Prostate gland (tissue), 2 donors: Measurements from ENCODE around the gene CIRBP. TPM values are rescaled to one million over a fixed set of nuclear protein-coding genes. Genes with fewer than 3 reads are reported as not detected.
A peak's percentile ranks its signal among the peaks of the same experiment; 100 is the strongest.

Experiments used
- DNase-seq: peaks from one replicate; pipeline ENCODE4 v3.0.0-alpha.2; 2019; ENCODE audit warnings: low spot score
- H3K27ac ChIP-seq, 2 donors: fragments of 200-600 bp; sonication (generic); 2 replicates each; pipeline ENCODE4 v1.5.1; 2017 to 2019
- H3K27me3 ChIP-seq: fragments of 200-600 bp; sonication (generic); replicated peaks from 2 replicates; pipeline ENCODE4 v1.5.1; 2019; ENCODE audit not compliant: insufficient read depth
- H3K36me3 ChIP-seq, 2 donors: fragments of 200-600 bp; sonication (generic); 1 replicate in 1 of 2; 2 replicates in 1 of 2; pipeline versions ENCODE4 v1.5.1 to v1.8.1; 2017 to 2019
- H3K4me1 ChIP-seq: fragments of 200-600 bp; sonication (generic); replicated peaks from 2 replicates; pipeline ENCODE4 v1.5.1; 2019
- H3K4me3 ChIP-seq, 2 donors: fragments of 200-600 bp; sonication (generic); 2 replicates each; pipeline ENCODE4 v1.5.1; 2017 to 2019
- H3K9me3 ChIP-seq: fragments of 200-600 bp; sonication (generic); 2 replicates; pipeline ENCODE4 v1.5.1; 2017
- POLR2A ChIP-seq: fragments of 450-650 bp; IDR thresholded peaks from one replicate; pipeline ENCODE4 v1.6.1; 2016; ENCODE audit warnings: antibody characterized with exemption, mild to moderate bottlenecking
- POLR2AphosphoS5 ChIP-seq: sonication (generic); formaldehyde crosslinking; IDR thresholded peaks from one replicate; pipeline ENCODE4 v1.6.1; 2017; ENCODE audit warnings: antibody characterized with exemption
- whole genome bisulfite sequencing: methylation state at CpG from one replicate; pipeline ENCODE4 v1.1.5; 2018; 5-methylcytosine and 5-hydroxymethylcytosine counted together
- intact Hi-C: fragments of 100-400 bp; cut with DNase I; formaldehyde crosslinking; loops from one replicate; pipeline ENCODE4 v1.14.2; 2022
- total RNA-seq, 2 donors: library from RNA; depleted of rRNA; stranded (reverse); fragments of >200 nt; gene quantifications; one replicate each; pipeline ENCODE4 v1.1.0, GENCODE V29; 2016
- TF ChIP-seq, protein P1 (sequence below), 4 experiments: fragments of 200-600 bp in 2 of 4; fragments of 450-650 bp in 2 of 4; sonication (generic) in 2 of 4; IDR thresholded peaks; 1 replicate in 3 of 4; 2 replicates in 1 of 4; pipeline ENCODE4 v1.5.1; 2016 to 2019; ENCODE audit warnings: antibody characterized with exemption in 4 of 4, mild to moderate bottlenecking in 2 of 4, moderate library complexity in 2 of 4

Gene CIRBP
- total RNA-seq, 2 donors from 2014 or later: 753 to 863 TPM

DNA sequence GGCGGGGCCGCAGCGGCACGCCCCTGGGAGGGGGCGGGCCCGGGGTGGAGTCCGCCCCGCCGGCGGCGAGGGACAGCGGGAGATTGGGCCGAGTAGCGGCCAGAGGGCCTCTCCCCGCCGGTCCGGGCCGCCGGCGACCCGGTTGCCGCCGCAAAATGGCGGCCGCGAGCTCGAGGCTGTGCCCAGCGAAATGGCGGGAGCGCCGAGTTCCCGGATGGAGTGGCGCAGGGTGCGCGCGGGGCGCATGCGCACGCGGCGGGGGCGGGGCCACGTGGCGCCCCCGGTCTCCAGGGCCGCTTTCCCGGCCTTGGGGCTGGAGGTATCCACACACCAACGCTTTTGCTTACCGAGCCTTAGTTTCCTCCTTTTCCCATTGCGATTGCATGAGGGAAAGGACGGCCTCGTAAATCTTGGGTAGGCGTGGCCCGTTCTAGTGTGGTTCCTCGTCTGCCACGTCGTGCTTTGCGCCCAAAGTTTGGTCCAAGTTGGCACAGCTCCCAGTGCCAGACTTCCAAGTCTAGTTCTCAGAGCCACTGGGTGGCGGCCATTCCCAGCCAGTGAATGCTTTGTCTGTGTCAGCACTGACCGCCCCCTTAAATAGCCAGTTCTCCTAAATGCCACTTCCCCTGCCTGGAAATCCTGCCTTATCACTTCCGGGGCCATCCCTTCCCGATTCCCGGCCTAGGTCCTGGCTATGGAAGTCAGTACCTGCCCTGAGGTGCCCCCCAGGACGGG, 513 bp downstream of the CIRBP start:
- Histone ChIP-seq H3K36me3 (peaks cover 8 to 34% of the 10 kb centered on the region in 2 donors), H3K4me1 (peaks cover 60% of the 10 kb centered on the region), H3K4me3 (peak overlapping the region; percentile 85 to 99), H3K27me3 (no peaks in the 10 kb centered on the region), H3K9me3 (no peaks in the 10 kb centered on the region), H3K27ac (peak overlapping the region; percentile 98 to 100)
- peak; percentile 84 for DNase-seq
- under 1% methylated on average over 59 of the region's 64 CpGs for WGBS
- TF ChIP-seq, protein P1, sequence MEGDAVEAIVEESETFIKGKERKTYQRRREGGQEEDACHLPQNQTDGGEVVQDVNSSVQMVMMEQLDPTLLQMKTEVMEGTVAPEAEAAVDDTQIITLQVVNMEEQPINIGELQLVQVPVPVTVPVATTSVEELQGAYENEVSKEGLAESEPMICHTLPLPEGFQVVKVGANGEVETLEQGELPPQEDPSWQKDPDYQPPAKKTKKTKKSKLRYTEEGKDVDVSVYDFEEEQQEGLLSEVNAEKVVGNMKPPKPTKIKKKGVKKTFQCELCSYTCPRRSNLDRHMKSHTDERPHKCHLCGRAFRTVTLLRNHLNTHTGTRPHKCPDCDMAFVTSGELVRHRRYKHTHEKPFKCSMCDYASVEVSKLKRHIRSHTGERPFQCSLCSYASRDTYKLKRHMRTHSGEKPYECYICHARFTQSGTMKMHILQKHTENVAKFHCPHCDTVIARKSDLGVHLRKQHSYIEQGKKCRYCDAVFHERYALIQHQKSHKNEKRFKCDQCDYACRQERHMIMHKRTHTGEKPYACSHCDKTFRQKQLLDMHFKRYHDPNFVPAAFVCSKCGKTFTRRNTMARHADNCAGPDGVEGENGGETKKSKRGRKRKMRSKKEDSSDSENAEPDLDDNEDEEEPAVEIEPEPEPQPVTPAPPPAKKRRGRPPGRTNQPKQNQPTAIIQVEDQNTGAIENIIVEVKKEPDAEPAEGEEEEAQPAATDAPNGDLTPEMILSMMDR (IDR thresholded peaks at IDR 0.05): peak in 2 of 4 experiments; percentile 7 to 35
- TF ChIP-seq POLR2A (no peak), POLR2AphosphoS5 (peak; percentile 45)
- intact Hi-C loops: loop anchor here (10.0 kb wide), 1 partner anchor 135 kb away; the partner anchor contains the start of genes DAZAP1 and GAMT

DNA sequence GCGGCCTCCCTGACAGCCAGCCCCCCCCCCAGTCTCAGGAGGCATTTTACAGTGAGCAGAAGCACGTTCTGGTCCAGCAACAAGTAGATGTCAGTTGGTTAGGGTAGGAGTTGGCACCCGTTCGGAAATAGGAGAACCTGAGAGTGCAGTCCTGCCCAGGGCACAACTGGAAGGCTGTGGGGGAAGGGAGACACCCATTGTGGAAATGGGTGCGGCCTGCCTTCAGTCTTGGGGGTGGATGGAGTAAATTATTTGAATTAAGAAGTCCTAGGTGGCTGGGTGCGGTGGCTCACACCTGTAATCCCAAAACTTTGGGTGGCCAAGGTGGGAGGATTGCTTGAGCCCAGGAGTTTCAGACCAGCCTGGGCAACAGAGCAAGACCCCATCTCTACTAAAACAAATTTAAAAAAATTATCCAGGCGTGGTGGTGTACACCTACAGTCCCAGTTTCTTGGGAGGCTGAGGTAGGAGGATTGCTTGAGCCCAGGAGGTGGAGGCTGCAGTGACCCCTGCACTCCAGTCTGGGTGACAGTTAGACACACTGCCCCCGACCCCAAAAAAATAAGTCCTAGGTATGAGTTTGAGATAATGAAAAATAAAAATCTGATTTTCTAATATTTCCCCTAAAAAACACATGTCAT, 1.2 kb downstream of the CIRBP start:
- H3K27me3 ChIP-seq: no peaks in the 10 kb centered on the region
- WGBS: 19% methylated on average over 8 of the region's 8 CpGs
- DNase-seq: peak; percentile 52
- intact Hi-C loops: loop anchor here (10.0 kb wide), 1 partner anchor 134 kb away; the partner anchor contains the start of genes DAZAP1 and GAMT
- no peaks in the 10 kb centered on the region for H3K9me3 ChIP-seq
- H3K4me1 ChIP-seq: peaks cover 65% of the 10 kb centered on the region
- TF ChIP-seq POLR2A (no peak), POLR2AphosphoS5 (no peak)
- TF ChIP-seq, protein P1 (IDR thresholded peaks at IDR 0.05): no peak
- H3K4me3 ChIP-seq: peak overlapping the region; percentile 85 to 99
- peaks cover 9 to 34% of the 10 kb centered on the region in 2 donors for H3K36me3 ChIP-seq
- peak overlapping the region; percentile 98 to 100 for H3K27ac ChIP-seq

DNA sequence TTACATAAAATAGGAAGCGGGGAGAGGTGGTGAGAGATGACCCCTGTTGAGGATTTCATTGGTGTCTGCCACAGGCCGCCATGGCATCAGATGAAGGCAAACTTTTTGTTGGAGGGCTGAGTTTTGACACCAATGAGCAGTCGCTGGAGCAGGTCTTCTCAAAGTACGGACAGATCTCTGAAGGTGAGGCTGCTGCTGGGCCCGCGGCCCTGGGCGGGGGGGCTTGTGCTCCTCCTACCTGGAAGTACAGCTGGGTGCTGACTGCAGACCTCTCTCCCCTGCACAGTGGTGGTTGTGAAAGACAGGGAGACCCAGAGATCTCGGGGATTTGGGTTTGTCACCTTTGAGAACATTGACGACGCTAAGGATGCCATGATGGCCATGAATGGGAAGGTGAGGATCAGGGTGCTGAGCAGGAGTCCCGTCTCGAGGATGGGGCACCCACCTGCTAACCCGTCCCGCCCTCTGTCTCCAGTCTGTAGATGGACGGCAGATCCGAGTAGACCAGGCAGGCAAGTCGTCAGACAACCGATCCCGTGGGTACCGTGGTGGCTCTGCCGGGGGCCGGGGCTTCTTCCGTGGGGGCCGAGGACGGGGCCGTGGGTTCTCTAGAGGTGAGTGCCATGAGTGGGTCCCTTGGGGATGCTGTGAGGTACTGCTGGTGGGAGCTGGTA, 1.9 kb downstream of the CIRBP start:
- H3K27ac ChIP-seq: peak overlapping the region; percentile 98 to 100
- peak; percentile 41 for DNase-seq
- 31% methylated on average over 26 of the region's 26 CpGs for WGBS
- H3K9me3 ChIP-seq: no peaks in the 10 kb centered on the region
- H3K4me3 ChIP-seq: peak overlapping the region; percentile 85 to 99
- intact Hi-C loops: loop anchor here (10.0 kb wide), 1 partner anchor 134 kb away; the partner anchor contains the start of genes DAZAP1 and GAMT
- H3K4me1 ChIP-seq: peaks cover 60% of the 10 kb centered on the region
- peaks cover 9 to 34% of the 10 kb centered on the region in 2 donors for H3K36me3 ChIP-seq
- H3K27me3 ChIP-seq: no peaks in the 10 kb centered on the region
- TF ChIP-seq POLR2AphosphoS5 (no peak), POLR2A (no peak)
- TF ChIP-seq, protein P1 (IDR thresholded peaks at IDR 0.05): no peak

DNA sequence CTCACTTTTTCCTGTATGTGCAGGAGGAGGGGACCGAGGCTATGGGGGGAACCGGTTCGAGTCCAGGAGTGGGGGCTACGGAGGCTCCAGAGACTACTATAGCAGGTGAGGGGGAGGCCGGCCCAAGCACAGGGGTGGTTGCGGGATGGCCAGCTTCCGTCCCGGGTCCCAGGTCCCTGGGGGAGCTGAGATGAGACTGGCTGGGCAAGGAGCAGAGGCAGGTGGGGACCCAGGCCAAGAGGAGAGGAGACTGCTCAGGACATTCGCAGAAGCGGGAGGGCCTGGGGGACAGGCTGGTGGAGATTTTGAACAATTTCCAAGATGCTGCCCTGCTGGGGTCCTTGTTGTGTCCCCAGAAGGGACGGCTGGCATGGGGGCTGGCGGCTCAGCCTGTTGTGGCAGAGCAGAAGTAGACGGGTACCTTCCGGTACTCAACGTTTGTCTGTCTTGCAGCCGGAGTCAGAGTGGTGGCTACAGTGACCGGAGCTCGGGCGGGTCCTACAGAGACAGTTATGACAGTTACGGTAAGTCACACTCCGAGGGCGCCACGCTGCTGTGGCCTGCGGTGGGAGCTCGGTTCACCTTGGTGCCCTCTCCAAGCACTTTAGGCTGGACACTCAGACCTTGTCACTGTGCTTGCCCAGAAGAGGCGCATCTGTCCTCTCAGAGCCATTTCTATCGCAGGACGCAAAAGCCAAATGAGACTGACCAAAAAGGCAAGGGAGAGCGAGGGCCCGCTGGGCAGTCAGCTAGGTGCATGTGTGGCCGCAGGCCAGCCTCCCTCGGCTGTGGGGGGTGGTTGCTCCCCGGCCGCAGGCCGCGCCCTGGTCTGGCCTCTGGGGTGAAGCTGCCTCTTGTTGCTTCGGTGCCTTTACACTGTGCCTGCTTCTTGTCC, 2.6 kb downstream of the CIRBP start:
- TF ChIP-seq POLR2A (no peak), POLR2AphosphoS5 (no peak)
- TF ChIP-seq, protein P1 (IDR thresholded peaks at IDR 0.05): no peak
- Histone ChIP-seq H3K4me1 (peaks cover 63% of the 10 kb centered on the region), H3K9me3 (no peaks in the 10 kb centered on the region), H3K27me3 (no peaks in the 10 kb centered on the region), H3K4me3 (peak overlapping the region; percentile 85 to 99), H3K27ac (peak overlapping the region; percentile 98 to 100), H3K36me3 (peaks cover 9 to 34% of the 10 kb centered on the region in 2 donors)
- intact Hi-C loops: loop anchor here (10.0 kb wide), 1 partner anchor 133 kb away; the partner anchor contains the start of genes DAZAP1 and GAMT
- WGBS: 62% methylated on average over 37 of the region's 37 CpGs
- peak; percentile 34 for DNase-seq
